NCI-H510A treated with DMSO at 0.1 percent for 48 hours (cell line): ENCODE results near the gene TMEM205.
A peak's percentile ranks its signal among the peaks of the same experiment; 100 is the strongest.
"Not testable (repeated sequence)": the region's sequence is repeated elsewhere in the genome, so short reads cannot be mapped to it uniquely, and the experiment has no call there.

Experiments used
- DNase-seq: peaks from one replicate; lab custom pipeline; 2025; lab: John Stamatoyannopoulos, UW

TMEM205 gene

GRCh38 chr19:11346104-11346940 is at the start of gene TMEM205, which contains the start of gene CCDC159:
TSS of gene TMEM205 (minus strand) at chr19:11346268. CDS start at chr19:11345619, 649 bp downstream.
TSS of gene CCDC159 (plus strand) at chr19:11346519. CDS start at chr19:11346607, 88 bp downstream.
- DNase-seq: peak; percentile 97

- DNase-seq: no peak
These were observed 45.0 kb upstream of the TMEM205 start for GRCh38 chr19:11390933-11391680.

GRCh38 chr19:11390359-11390758 is 44.3 kb upstream of the TMEM205 start:
- DNase-seq: no peak

GRCh38 chr19:11387162-11388034 is 41.3 kb upstream of the TMEM205 start:
- peak; percentile 38 for DNase-seq

- DNase-seq: peak; percentile 9
These were observed 38.7 kb upstream of the TMEM205 start for GRCh38 chr19:11384778-11385129.

GRCh38 chr19:11383706-11384048 is 37.6 kb upstream of the TMEM205 start:
- DNase-seq: no peak

GRCh38 chr19:11382898-11383705 is 37.0 kb upstream of the TMEM205 start:
- peak; percentile 65 for DNase-seq

GRCh38 chr19:11380653-11381537 is 34.8 kb upstream of the TMEM205 start:
- no peak for DNase-seq

- DNase-seq: no peak
These were observed 33.8 kb upstream of the TMEM205 start for GRCh38 chr19:11379857-11380350.

- DNase-seq: not testable (repeated sequence)
These were observed 33.3 kb upstream of the TMEM205 start for GRCh38 chr19:11379269-11379845.

- peak; percentile 25 for DNase-seq
These were observed 32.5 kb upstream of the TMEM205 start for GRCh38 chr19:11378319-11379189.

- DNase-seq: no peak
These were observed 31.7 kb upstream of the TMEM205 start for GRCh38 chr19:11377756-11378155.

- peak; percentile 5 for DNase-seq
These were observed 31.2 kb upstream of the TMEM205 start for GRCh38 chr19:11377237-11377636.

GRCh38 chr19:11375143-11375948 is 29.3 kb upstream of the TMEM205 start:
- DNase-seq: peak; percentile 81

- DNase-seq: peak; percentile 99
These were observed 28.5 kb upstream of the TMEM205 start, which contains the start of gene SWSAP1 for GRCh38 chr19:11374433-11375142. TSS of gene SWSAP1 (plus strand) at chr19:11374666. CDS start at chr19:11374681, 15 bp downstream.

- DNase-seq: no peak
These were observed 27.9 kb upstream of the TMEM205 start for GRCh38 chr19:11373885-11374432.
